GM23248 (cell line): ENCODE data around the gene EIF4E2.
"Not testable (repeated sequence)": the region's sequence is repeated elsewhere in the genome, so short reads cannot be mapped to it uniquely, and the experiment has no call there.

ENCODE experiments used
- EZH2 ChIP-seq: fragments of 200-600 bp; sonication (generic); IDR thresholded peaks from 2 replicates; pipeline ENCODE4 v1.6.1; 2018; ENCODE audit warnings: antibody characterized with exemption, mild to moderate bottlenecking; ENCODE audit not compliant: insufficient read depth, poor library complexity, severe bottlenecking
- EZH2phosphoT487 ChIP-seq: fragments of 200-600 bp; sonication (generic); IDR thresholded peaks from 2 replicates; pipeline ENCODE4 v1.6.1; 2018; ENCODE audit warnings: antibody characterized with exemption, moderate library complexity, mild to moderate bottlenecking, low read depth; ENCODE audit not compliant: insufficient read depth

DNA sequence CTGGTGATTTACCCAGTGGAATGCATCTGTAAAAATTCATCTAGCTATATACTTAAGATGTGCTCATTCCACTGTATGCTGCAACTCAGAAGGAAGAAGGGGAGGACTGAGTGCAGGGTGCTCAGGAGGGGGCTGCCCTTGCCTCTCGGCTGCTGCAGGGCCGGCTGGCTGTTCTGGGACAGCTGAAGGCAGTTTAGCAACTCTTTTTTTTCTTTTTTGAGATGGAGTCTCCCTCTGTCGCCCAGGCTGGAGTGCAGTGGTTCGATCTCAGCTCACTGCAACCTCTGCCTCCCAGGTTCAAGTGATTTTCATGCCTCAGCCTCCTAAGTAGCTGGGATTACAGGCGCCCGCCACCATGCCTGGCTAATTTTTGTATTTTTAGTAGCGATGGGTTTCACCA lies 17.7 kb upstream of the EIF4E2 start:
- not testable (repeated sequence) for TF ChIP-seq EZH2, EZH2phosphoT487
